DMS153 treated with DMSO at 0.1 percent for 48 hours (cell line): ENCODE measurements around the gene ZNF514.
"Not testable (repeated sequence)": the region's sequence is repeated elsewhere in the genome, so short reads cannot be mapped to it uniquely, and the experiment has no call there.

Source experiments
- DNase-seq: peaks from one replicate; lab custom pipeline; 2025; ENCODE audit not compliant: unreplicated experiment; lab: John Stamatoyannopoulos, UW

The ZNF514 gene

DNA sequence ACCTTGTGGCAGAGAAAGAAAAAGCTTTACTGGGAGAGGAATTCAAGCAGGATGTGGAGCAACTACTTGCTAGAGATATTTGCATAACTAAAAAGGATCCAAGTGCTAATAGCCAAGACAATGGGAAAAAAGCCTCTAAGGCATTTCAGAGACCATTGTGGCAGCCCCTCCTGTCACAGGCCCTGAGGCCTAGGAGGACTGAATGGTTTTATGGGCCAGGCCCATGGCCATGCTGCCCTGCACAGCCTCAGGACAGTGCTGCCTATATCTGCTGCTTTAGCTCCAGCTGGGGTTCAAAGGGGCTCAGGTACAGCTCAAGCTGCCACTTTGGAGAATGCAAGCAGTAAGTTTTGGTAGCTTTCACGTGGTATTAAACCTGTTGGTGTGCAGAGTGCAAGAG is 20.9 kb downstream of the ZNF514 start:
- no peak for DNase-seq

DNA sequence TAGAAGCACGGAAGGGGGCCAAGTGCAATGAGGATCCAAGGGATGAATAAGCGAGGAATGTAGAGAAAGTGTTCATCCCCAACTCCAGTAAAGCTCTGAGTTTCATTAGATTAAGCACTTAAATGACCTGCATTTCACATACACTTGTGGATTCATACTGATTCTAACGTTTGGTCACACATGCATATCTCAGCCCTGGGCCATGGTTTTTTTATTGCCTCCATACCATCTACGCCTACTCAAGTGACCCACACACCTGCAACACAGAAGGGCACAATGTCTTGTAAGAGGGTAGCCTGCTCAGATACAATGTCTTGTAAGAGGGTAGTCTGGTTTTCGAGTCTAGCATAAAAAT is 37.5 kb downstream of the ZNF514 start:
- DNase-seq, result no peak

DNA sequence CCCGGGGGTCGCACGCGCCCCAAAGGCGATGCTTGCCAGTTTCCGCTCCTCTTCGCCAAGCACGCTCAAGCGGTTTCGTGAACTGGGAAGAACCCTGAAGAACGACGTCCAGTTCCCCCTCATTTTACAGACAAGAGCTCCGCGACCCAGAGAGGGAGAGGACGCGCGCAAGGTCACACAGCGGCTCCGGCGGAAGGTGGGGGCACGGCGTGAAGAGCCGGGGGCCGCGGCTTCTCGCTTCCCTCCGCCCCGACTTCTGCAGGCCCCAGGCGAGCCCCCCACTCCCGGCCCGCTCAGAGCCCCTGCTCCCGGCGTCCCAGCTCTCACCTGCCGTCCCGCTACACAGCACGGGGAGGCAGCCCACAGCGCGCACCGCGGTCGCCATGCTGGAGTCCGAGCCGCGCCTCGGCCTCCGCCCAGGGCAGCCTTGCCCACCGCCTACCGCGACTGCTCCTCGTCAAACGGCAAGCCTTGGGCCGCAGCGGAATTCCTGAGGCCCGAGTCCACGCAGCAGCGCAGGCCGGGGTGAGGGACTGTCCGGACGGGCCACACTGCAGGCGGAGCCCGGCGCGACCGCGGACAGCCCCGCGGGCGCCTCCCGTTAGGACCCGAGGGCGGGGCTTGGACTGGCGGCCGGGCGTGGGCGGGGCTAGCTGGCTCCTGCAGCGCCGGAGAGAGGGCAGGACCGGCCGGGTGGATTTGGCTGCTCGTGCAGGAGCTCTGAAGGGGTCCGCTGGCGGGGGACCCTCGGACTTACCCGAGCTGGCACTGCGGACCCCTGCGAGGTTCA is 38.0 kb downstream of the ZNF514 start, which contains the start of gene MRPS5:
Gene MRPS5, minus strand, starts transcription at position 402 of the 790 bp plus-strand sequence. Its CDS starts 17 bp downstream, at position 385.
- peak; percentile 59 for DNase-seq

DNA sequence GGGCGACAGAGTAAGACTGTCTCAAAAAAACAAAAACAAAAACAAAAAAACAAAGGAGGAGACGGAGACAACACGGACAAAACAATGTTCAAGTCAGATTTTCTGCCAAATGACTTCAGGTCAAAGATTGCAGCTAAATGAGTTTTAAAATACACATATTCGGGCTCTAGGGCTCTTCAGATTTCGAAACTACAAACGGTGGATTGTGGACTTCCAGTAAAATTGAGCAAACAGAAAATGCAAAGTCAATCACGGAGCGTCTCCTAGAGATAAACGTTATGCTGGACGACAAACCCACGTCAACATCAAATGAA is 38.6 kb downstream of the ZNF514 start:
- no peak for DNase-seq

DNA sequence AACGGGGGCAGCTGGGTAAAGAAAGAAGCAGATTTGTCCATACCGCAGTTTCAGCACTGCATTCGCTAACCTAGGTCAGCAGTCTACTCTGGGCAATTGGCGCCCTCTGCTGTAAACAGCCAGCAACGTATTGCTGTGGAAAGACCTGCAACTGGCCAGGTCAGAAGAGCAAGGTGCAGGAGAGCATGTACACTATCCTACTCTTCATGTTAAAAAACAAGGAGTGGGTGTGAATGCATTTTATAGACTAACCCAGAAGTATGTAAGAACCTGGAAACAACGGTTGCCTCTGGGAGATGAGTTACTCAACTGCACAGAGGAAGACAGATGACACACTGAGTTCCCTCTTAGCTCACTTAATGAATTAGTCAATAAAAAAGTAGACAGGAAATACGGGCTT is 44.2 kb downstream of the ZNF514 start:
- DNase-seq, result peak; percentile 37

DNA sequence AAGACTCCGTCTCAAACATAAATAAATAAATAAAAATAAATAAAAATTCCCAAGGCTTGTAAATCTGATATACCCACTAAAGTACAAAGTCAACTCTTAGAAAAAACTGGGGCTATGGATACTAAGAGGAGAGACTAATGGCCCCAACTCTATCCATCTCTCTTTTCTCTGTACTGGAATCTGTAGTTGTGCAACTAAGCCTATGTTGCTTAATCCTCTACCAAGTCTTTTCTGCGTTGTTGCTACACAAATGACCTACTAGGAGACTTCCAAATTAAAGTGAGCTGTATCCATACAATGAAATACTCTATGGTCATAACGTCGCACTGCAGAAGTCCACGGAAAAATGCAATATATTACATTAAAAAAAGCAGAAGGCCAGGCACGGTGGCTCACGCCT is 46.2 kb downstream of the ZNF514 start:
- DNase-seq, result no peak

DNA sequence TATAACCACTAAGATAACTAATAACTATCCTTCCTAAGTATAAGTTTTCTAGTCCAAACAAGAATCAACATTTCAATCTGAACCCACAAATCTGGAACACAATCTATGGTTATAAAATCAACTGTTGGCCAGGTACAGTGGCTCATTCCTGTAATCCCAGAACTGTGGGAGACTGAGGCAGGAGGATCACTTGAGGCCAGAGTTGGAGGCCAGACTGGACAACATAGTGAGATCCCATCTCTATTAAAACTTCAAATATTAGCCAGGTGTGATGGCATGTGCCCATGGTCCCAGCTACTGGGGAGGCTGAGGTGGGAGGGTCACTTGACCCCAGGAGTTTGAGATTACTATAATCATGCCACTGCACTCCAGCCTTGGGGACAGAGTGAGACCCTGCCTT is 49.3 kb downstream of the ZNF514 start:
- DNase-seq, result no peak

DNA sequence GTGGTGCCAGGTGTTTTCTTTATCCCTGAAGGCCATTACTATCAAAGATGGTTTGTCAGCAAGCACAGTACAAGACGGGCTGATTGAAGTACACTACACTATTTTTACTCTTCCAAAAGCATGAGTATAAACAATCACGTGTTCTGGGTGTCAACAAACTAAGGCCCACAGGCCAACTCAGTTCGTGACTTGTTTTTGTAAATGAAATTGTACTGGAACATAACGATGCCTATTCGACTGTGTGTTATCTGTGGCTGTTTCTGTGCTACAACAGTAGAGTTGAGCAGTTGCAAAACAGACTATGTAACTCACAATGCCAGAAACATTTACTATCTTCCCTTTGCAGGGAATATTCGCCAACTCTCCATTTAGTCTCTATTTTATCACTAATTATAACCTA is 50.4 kb downstream of the ZNF514 start:
- DNase-seq, result no peak

DNA sequence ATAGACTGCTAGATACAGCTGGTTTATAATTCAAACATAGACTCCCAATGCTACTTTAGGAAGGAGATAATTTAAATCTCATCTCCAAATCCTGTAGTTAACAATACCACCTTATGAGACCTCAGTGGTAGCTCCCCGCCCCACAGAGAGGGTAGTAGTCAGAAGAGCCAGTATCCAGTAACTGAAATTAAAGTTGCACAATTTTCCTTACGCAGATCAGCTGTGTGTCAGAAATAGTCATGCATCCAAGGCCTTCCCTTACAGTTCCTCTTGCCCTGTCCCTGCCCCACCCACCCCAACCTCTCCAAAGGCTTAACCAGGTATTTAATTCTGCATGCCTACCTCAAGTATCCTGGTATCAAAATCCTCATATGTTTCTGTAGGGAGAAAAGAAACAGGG is 53.6 kb downstream of the ZNF514 start:
- DNase-seq, result no peak

DNA sequence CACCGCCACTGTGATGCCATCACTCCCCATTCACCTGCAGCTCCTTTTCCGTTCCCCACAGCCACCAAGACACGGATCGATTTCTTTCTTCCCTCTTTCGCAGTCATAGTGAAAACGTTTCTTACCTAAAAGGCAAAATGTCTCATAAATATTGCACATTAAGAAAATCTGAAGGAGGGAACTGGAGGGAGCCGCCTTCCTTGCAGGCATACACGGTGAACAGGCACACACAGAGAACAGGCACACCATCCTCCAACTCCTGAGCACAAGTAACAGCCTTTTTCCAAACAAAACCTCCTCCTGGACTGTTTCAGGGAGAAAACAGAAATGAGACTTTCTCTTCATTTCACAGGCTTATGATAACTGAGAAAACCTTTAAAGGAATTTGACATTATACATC is 55.0 kb downstream of the ZNF514 start:
- DNase-seq, result no peak

DNA sequence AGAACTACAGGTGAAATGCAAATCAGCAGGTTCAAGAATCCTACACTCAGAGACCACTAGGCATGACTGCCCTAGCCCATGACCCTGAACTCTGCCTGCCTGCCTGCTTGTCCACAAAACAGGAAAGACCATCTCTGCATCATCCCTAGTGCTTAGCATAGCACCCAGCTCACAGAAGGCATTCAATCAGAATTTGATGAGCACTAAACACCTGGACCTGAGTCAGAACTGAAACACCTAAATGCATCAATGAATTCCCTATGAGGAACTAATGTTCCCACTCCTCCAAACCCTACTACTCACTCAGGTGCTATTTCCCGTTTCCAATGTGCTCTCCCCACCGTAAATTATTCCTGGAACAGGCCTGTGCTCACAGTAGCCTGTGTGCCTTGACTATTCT is 59.7 kb downstream of the ZNF514 start:
- DNase-seq, result no peak

DNA sequence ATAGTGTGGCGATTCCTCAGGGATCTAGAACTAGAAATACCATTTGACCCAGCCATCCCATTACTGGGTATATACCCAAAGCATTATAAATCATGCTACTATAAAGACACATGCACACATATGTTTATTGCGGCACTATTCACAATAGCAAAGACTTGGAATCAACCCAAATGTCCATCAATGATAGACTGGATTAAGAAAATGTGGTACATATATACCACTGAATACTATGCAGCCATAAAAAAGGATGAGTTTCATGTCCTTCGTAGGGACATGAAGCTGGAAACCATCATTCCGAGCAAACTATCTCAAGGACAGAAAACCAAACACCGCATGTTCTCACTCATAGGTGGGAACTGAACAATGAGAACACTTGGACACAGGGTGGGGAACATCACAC is 61.4 kb downstream of the ZNF514 start:
- DNase-seq, result not testable (repeated sequence)
